H9 (cell line): ENCODE results near the gene PDYN. TPM values are rescaled to one million over a fixed set of nuclear protein-coding genes. Genes with fewer than 3 reads are reported as not detected.

Experiments
- DNase-seq: peaks from one replicate; pipeline ENCODE4 v3.0.0-alpha.2; 2017
- H2AFZ ChIP-seq: one replicate; pipeline ENCODE4 v1.6.1; 2013; ENCODE audit warnings: mild to moderate bottlenecking, low read length, control low read depth, moderate library complexity
- H2AK5ac ChIP-seq: 2 replicates; pipeline ENCODE4 v1.6.1; 2013; ENCODE audit warnings: low read length, control low read depth, mixed read lengths; ENCODE audit not compliant: insufficient read length
- H2BK120ac ChIP-seq: one replicate; pipeline ENCODE4 v1.6.1; 2013; ENCODE audit warnings: low read depth, mild to moderate bottlenecking, low read length, control low read depth, inconsistent platforms; ENCODE audit not compliant: poor library complexity, severe bottlenecking
- H2BK12ac ChIP-seq: 2 replicates; pipeline ENCODE4 v1.6.1; 2013; ENCODE audit warnings: low read length, control low read depth, mixed read lengths, low read depth; ENCODE audit not compliant: insufficient read length
- H2BK15ac ChIP-seq: 2 replicates; pipeline ENCODE4 v1.6.1; 2013; ENCODE audit warnings: low read depth, low read length, control low read depth
- H2BK20ac ChIP-seq: one replicate; pipeline ENCODE4 v1.6.1; 2013; ENCODE audit warnings: low read depth, mild to moderate bottlenecking, low read length, control low read depth, inconsistent platforms; ENCODE audit not compliant: poor library complexity, severe bottlenecking
- H2BK5ac ChIP-seq: 2 replicates; pipeline ENCODE4 v1.6.1; 2013; ENCODE audit warnings: low read length, control low read depth, mixed read lengths; ENCODE audit not compliant: insufficient read length
- H3K14ac ChIP-seq: 2 replicates; pipeline ENCODE4 v1.6.1; 2013; ENCODE audit warnings: low read length, control low read depth; ENCODE audit not compliant: insufficient read depth
- H3K18ac ChIP-seq: 2 replicates; pipeline ENCODE4 v1.6.1; 2013; ENCODE audit warnings: low read depth, mild to moderate bottlenecking, mixed read lengths, low read length, control low read depth; ENCODE audit not compliant: insufficient read length
- H3K23ac ChIP-seq: 2 replicates; pipeline ENCODE4 v1.6.1; 2013; ENCODE audit warnings: low read length, control low read depth, mixed read lengths, low read depth; ENCODE audit not compliant: insufficient read length
- H3K23me2 ChIP-seq: 2 replicates; pipeline ENCODE4 v1.6.1; 2013; ENCODE audit warnings: low read depth, mild to moderate bottlenecking, mixed read lengths, low read length, control low read depth; ENCODE audit not compliant: insufficient read length, poor library complexity, severe bottlenecking
- H3K27ac ChIP-seq: 2 replicates; pipeline ENCODE4 v1.5.1; 2013; ENCODE audit warnings: low read length, control low read depth, mixed read lengths, low read depth; ENCODE audit not compliant: insufficient read length
- H3K27me3 ChIP-seq: 2 replicates; pipeline ENCODE4 v1.6.1; 2013; ENCODE audit warnings: low read length, control low read depth, inconsistent platforms; ENCODE audit not compliant: insufficient read depth
- H3K4ac ChIP-seq: 2 replicates; pipeline ENCODE4 v1.6.1; 2013; ENCODE audit warnings: low read depth, mild to moderate bottlenecking, control low read depth, inconsistent platforms, low read length, moderate library complexity
- H3K4me1 ChIP-seq: 2 replicates; pipeline ENCODE4 v1.6.1; 2013; ENCODE audit warnings: low read length, control low read depth, inconsistent platforms; ENCODE audit not compliant: insufficient read depth
- H3K4me2 ChIP-seq: 2 replicates; pipeline ENCODE4 v1.6.1; 2013; ENCODE audit warnings: low read length, control low read depth, mixed read lengths; ENCODE audit not compliant: insufficient read length, insufficient read depth
- H3K56ac ChIP-seq: 2 replicates; pipeline ENCODE4 v1.6.1; 2013; ENCODE audit warnings: low read depth, mild to moderate bottlenecking, mixed read lengths, low read length, control low read depth; ENCODE audit not compliant: insufficient read length
- H3K79me1 ChIP-seq: 2 replicates; pipeline ENCODE4 v1.6.1; 2013; ENCODE audit warnings: low read depth, mild to moderate bottlenecking, moderate library complexity, low read length, control low read depth, inconsistent platforms; ENCODE audit not compliant: insufficient read depth, poor library complexity, severe bottlenecking
- H3K79me2 ChIP-seq: 2 replicates; pipeline ENCODE4 v1.6.1; 2013; ENCODE audit warnings: low read length, control low read depth, inconsistent platforms; ENCODE audit not compliant: insufficient read depth
- H3K9ac ChIP-seq: 2 replicates; pipeline ENCODE4 v1.6.1; 2013; ENCODE audit warnings: low read length, control low read depth, mixed read lengths; ENCODE audit not compliant: insufficient read length; ENCODE audit errors: extremely low read depth
- H3K9me3 ChIP-seq: one replicate; pipeline ENCODE4 v1.6.1; 2013; ENCODE audit warnings: low read depth, low read length, inconsistent platforms; ENCODE audit not compliant: control insufficient read depth
- H3T11ph ChIP-seq: one replicate; pipeline ENCODE4 v1.6.1; 2013; ENCODE audit warnings: mild to moderate bottlenecking, low read length, control low read depth, inconsistent platforms
- H4K20me1 ChIP-seq: one replicate; pipeline ENCODE4 v1.6.1; 2013; ENCODE audit not compliant: control insufficient read depth, insufficient read length, insufficient read depth
- H4K5ac ChIP-seq: 2 replicates; pipeline ENCODE4 v1.6.1; 2013; ENCODE audit warnings: low read depth, mild to moderate bottlenecking, mixed read lengths, low read length, control low read depth; ENCODE audit not compliant: insufficient read length
- H4K8ac ChIP-seq: replicated peaks from 2 replicates; pipeline ENCODE4 v1.6.1; 2013; ENCODE audit warnings: low read length, control low read depth, mixed read lengths, low read depth; ENCODE audit not compliant: insufficient read length
- H4K91ac ChIP-seq: 2 replicates; pipeline ENCODE4 v1.6.1; 2013; ENCODE audit warnings: low read depth, mild to moderate bottlenecking, moderate library complexity, mixed read lengths, low read length, control low read depth; ENCODE audit not compliant: insufficient read length
- H3K27ac Mint-ChIP-seq, 3 experiments: 2 replicates in 2 of 3; 3 replicates in 1 of 3; pipeline ENCODE4 v1.8.0; 2020 to 2021; ENCODE audit warnings: mixed read lengths in 3 of 3, mild to moderate bottlenecking in 1 of 3, moderate library complexity in 1 of 3
- H3K27me3 Mint-ChIP-seq: 2 replicates; pipeline ENCODE4 v1.8.0; 2021; ENCODE audit warnings: low read depth, mild to moderate bottlenecking, moderate library complexity, mixed read lengths
- H3K36me3 Mint-ChIP-seq, 3 experiments: 2 replicates in 2 of 3; 3 replicates in 1 of 3; pipeline ENCODE4 v1.8.0; 2020 to 2021; ENCODE audit warnings: low read depth in 3 of 3, mixed read lengths in 3 of 3; ENCODE audit not compliant: insufficient read depth in 1 of 3
- H3K4me1 Mint-ChIP-seq, 2 experiments: 2 replicates each; pipeline ENCODE4 v1.8.0; 2020; ENCODE audit warnings: mixed read lengths in 2 of 2
- H3K4me3 Mint-ChIP-seq, 2 experiments: 2 replicates in 1 of 2; 3 replicates in 1 of 2; pipeline ENCODE4 v1.8.0; 2020 to 2021; ENCODE audit warnings: mild to moderate bottlenecking in 2 of 2, mixed read lengths in 2 of 2, moderate library complexity in 1 of 2
- H3K9me3 Mint-ChIP-seq, 2 experiments: 2 replicates in 1 of 2; 3 replicates in 1 of 2; pipeline ENCODE4 v1.8.0; 2020; ENCODE audit warnings: mild to moderate bottlenecking in 2 of 2, mixed read lengths in 2 of 2, moderate library complexity in 1 of 2
- CTCF ChIP-seq: fragments of 200-600 bp; sonication (generic); conservative IDR thresholded peaks from 3 replicates; pipeline ENCODE4 v1.8.0; 2021; ENCODE audit warnings: antibody characterized with exemption, mild to moderate bottlenecking
- WGBS: extraction: QIAGEN DNeasy Blood & Tissue Kit; methylation state at CpG from one replicate; pipeline ENCODE4 v1.1.7; 2013; ENCODE audit warnings: missing lambda C conversion rate, low lambda C conversion rate, mixed read lengths; ENCODE audit not compliant: insufficient read length; ENCODE audit errors: extremely low coverage; 5-methylcytosine and 5-hydroxymethylcytosine counted together
- total RNA-seq: library from RNA; stranded (reverse); gene quantifications from 2 replicates; pipeline ENCODE4 v1.2.1, GENCODE V29; 2021

Gene PDYN
- total RNA-seq, 1 experiment from 2014 or later = 0.63 TPM

GRCh38 chr20:1929460-1929859 is 64.4 kb downstream of the PDYN start:
- H3K23me2 ChIP-seq = no peaks in the 10 kb centered on the region
- TF ChIP-seq CTCF = no peak
- H4K8ac ChIP-seq = no peak overlapping the region
- no peak overlapping the region for H2BK12ac ChIP-seq
- Mint-ChIP-seq H3K9me3 (no peaks in the 10 kb centered on the region; a peak in 1 of 5 replicates), H3K4me1 (peaks cover 20 to 25% of the 10 kb centered on the region in 2 experiments), H3K27ac (no peak overlapping the region; a peak in 2 of 7 replicates), H3K36me3 (no peaks in the 10 kb centered on the region), H3K27me3 (peaks cover 6% of the 10 kb centered on the region), H3K4me3 (no peak overlapping the region)
- no peak for DNase-seq
- no CpG with 5 or more reads among the region's 3 CpGs for WGBS
- no peak overlapping the region for H2AFZ ChIP-seq
- H3K14ac ChIP-seq = no peak overlapping the region
- no peaks in the 10 kb centered on the region for H4K20me1 ChIP-seq
- H4K5ac ChIP-seq = no peak overlapping the region
- H3K27me3 ChIP-seq = no peaks in the 10 kb centered on the region
- no peak overlapping the region for H3T11ph ChIP-seq
- H3K9ac ChIP-seq = no peak overlapping the region
- H2BK120ac ChIP-seq = no peak overlapping the region
- H3K4ac ChIP-seq = no peak overlapping the region
- H3K79me1 ChIP-seq = no peaks in the 10 kb centered on the region
- H4K91ac ChIP-seq = no peak overlapping the region
- no peak overlapping the region for H3K56ac ChIP-seq
- H3K18ac ChIP-seq = no peak overlapping the region
- H3K9me3 ChIP-seq = no peaks in the 10 kb centered on the region
- no peak overlapping the region for H3K23ac ChIP-seq
- H3K4me1 ChIP-seq = 0 out of 2 replicates have a peak, but pooled peaks cover 4% of the 10 kb centered on the region
- no peak overlapping the region for H3K4me2 ChIP-seq
- H3K27ac ChIP-seq = no peak overlapping the region
- H3K79me2 ChIP-seq = no peaks in the 10 kb centered on the region
- H2BK20ac ChIP-seq = no peak overlapping the region
- H2AK5ac ChIP-seq = no peak overlapping the region
- H2BK15ac ChIP-seq = no peak overlapping the region
- H2BK5ac ChIP-seq = no peak overlapping the region
